22Rv1 (cell line): ENCODE measurements around the gene CPT2.

Source experiments
- ZFX ChIP-seq: fragments of 450-650 bp; IDR thresholded peaks from 2 replicates; pipeline ENCODE4 v1.6.1; 2017; ENCODE audit warnings: antibody characterized with exemption, borderline replicate concordance
- TF ChIP-seq, protein P1 (sequence below): fragments of 450-650 bp; IDR thresholded peaks from 2 replicates; pipeline ENCODE4 v1.5.1; 2017; ENCODE audit warnings: mild to moderate bottlenecking

DNA sequence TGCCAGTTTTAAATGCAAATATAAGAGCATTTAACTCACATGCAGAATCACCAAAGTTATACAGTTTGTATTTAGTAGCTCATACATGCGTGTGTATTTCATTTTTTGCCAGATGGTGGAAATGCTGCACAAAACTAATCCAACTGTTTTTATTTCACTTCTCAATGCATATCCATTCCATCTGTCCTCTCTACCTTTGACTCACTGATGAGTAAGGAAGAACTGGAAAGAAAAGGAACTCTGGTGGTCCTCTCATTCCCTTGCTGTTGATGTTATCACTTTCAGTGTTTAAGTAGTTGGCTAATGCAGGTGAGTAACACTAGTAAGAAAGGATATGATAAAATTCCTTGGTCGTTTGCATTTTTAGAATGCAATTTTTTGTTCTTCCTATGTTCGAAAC, 48.5 kb upstream of the CPT2 start:
- TF ChIP-seq, protein P1, sequence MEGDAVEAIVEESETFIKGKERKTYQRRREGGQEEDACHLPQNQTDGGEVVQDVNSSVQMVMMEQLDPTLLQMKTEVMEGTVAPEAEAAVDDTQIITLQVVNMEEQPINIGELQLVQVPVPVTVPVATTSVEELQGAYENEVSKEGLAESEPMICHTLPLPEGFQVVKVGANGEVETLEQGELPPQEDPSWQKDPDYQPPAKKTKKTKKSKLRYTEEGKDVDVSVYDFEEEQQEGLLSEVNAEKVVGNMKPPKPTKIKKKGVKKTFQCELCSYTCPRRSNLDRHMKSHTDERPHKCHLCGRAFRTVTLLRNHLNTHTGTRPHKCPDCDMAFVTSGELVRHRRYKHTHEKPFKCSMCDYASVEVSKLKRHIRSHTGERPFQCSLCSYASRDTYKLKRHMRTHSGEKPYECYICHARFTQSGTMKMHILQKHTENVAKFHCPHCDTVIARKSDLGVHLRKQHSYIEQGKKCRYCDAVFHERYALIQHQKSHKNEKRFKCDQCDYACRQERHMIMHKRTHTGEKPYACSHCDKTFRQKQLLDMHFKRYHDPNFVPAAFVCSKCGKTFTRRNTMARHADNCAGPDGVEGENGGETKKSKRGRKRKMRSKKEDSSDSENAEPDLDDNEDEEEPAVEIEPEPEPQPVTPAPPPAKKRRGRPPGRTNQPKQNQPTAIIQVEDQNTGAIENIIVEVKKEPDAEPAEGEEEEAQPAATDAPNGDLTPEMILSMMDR = no peak
- no peak for TF ChIP-seq ZFX
